H9 (cell line): ENCODE results near the gene KRTAP12-3. TPM values are rescaled to one million over a fixed set of nuclear protein-coding genes. Genes with fewer than 3 reads are reported as not detected.
"Not testable (repeated sequence)": the region's sequence is repeated elsewhere in the genome, so short reads cannot be mapped to it uniquely, and the experiment has no call there.

ENCODE experiments used
- DNase-seq: peaks from one replicate; pipeline ENCODE4 v3.0.0-alpha.2; 2017
- H2AFZ ChIP-seq: one replicate; pipeline ENCODE4 v1.6.1; 2013; ENCODE audit warnings: mild to moderate bottlenecking, low read length, control low read depth, moderate library complexity
- H2AK5ac ChIP-seq: 2 replicates; pipeline ENCODE4 v1.6.1; 2013; ENCODE audit warnings: low read length, control low read depth, mixed read lengths; ENCODE audit not compliant: insufficient read length
- H2BK120ac ChIP-seq: one replicate; pipeline ENCODE4 v1.6.1; 2013; ENCODE audit warnings: low read depth, mild to moderate bottlenecking, low read length, control low read depth, inconsistent platforms; ENCODE audit not compliant: poor library complexity, severe bottlenecking
- H2BK12ac ChIP-seq: 2 replicates; pipeline ENCODE4 v1.6.1; 2013; ENCODE audit warnings: low read length, control low read depth, mixed read lengths, low read depth; ENCODE audit not compliant: insufficient read length
- H2BK15ac ChIP-seq: 2 replicates; pipeline ENCODE4 v1.6.1; 2013; ENCODE audit warnings: low read depth, low read length, control low read depth
- H2BK20ac ChIP-seq: one replicate; pipeline ENCODE4 v1.6.1; 2013; ENCODE audit warnings: low read depth, mild to moderate bottlenecking, low read length, control low read depth, inconsistent platforms; ENCODE audit not compliant: poor library complexity, severe bottlenecking
- H2BK5ac ChIP-seq: 2 replicates; pipeline ENCODE4 v1.6.1; 2013; ENCODE audit warnings: low read length, control low read depth, mixed read lengths; ENCODE audit not compliant: insufficient read length
- H3K14ac ChIP-seq: 2 replicates; pipeline ENCODE4 v1.6.1; 2013; ENCODE audit warnings: low read length, control low read depth; ENCODE audit not compliant: insufficient read depth
- H3K18ac ChIP-seq: 2 replicates; pipeline ENCODE4 v1.6.1; 2013; ENCODE audit warnings: low read depth, mild to moderate bottlenecking, mixed read lengths, low read length, control low read depth; ENCODE audit not compliant: insufficient read length
- H3K23ac ChIP-seq: 2 replicates; pipeline ENCODE4 v1.6.1; 2013; ENCODE audit warnings: low read length, control low read depth, mixed read lengths, low read depth; ENCODE audit not compliant: insufficient read length
- H3K23me2 ChIP-seq: 2 replicates; pipeline ENCODE4 v1.6.1; 2013; ENCODE audit warnings: low read depth, mild to moderate bottlenecking, mixed read lengths, low read length, control low read depth; ENCODE audit not compliant: insufficient read length, poor library complexity, severe bottlenecking
- H3K27ac ChIP-seq: 2 replicates; pipeline ENCODE4 v1.5.1; 2013; ENCODE audit warnings: low read length, control low read depth, mixed read lengths, low read depth; ENCODE audit not compliant: insufficient read length
- H3K27me3 ChIP-seq: 2 replicates; pipeline ENCODE4 v1.6.1; 2013; ENCODE audit warnings: low read length, control low read depth, inconsistent platforms; ENCODE audit not compliant: insufficient read depth
- H3K4ac ChIP-seq: 2 replicates; pipeline ENCODE4 v1.6.1; 2013; ENCODE audit warnings: low read depth, mild to moderate bottlenecking, control low read depth, inconsistent platforms, low read length, moderate library complexity
- H3K4me1 ChIP-seq: 2 replicates; pipeline ENCODE4 v1.6.1; 2013; ENCODE audit warnings: low read length, control low read depth, inconsistent platforms; ENCODE audit not compliant: insufficient read depth
- H3K4me2 ChIP-seq: 2 replicates; pipeline ENCODE4 v1.6.1; 2013; ENCODE audit warnings: low read length, control low read depth, mixed read lengths; ENCODE audit not compliant: insufficient read length, insufficient read depth
- H3K56ac ChIP-seq: 2 replicates; pipeline ENCODE4 v1.6.1; 2013; ENCODE audit warnings: low read depth, mild to moderate bottlenecking, mixed read lengths, low read length, control low read depth; ENCODE audit not compliant: insufficient read length
- H3K79me1 ChIP-seq: 2 replicates; pipeline ENCODE4 v1.6.1; 2013; ENCODE audit warnings: low read depth, mild to moderate bottlenecking, moderate library complexity, low read length, control low read depth, inconsistent platforms; ENCODE audit not compliant: insufficient read depth, poor library complexity, severe bottlenecking
- H3K79me2 ChIP-seq: 2 replicates; pipeline ENCODE4 v1.6.1; 2013; ENCODE audit warnings: low read length, control low read depth, inconsistent platforms; ENCODE audit not compliant: insufficient read depth
- H3K9ac ChIP-seq: 2 replicates; pipeline ENCODE4 v1.6.1; 2013; ENCODE audit warnings: low read length, control low read depth, mixed read lengths; ENCODE audit not compliant: insufficient read length; ENCODE audit errors: extremely low read depth
- H3K9me3 ChIP-seq: one replicate; pipeline ENCODE4 v1.6.1; 2013; ENCODE audit warnings: low read depth, low read length, inconsistent platforms; ENCODE audit not compliant: control insufficient read depth
- H3T11ph ChIP-seq: one replicate; pipeline ENCODE4 v1.6.1; 2013; ENCODE audit warnings: mild to moderate bottlenecking, low read length, control low read depth, inconsistent platforms
- H4K20me1 ChIP-seq: one replicate; pipeline ENCODE4 v1.6.1; 2013; ENCODE audit not compliant: control insufficient read depth, insufficient read length, insufficient read depth
- H4K5ac ChIP-seq: 2 replicates; pipeline ENCODE4 v1.6.1; 2013; ENCODE audit warnings: low read depth, mild to moderate bottlenecking, mixed read lengths, low read length, control low read depth; ENCODE audit not compliant: insufficient read length
- H4K8ac ChIP-seq: replicated peaks from 2 replicates; pipeline ENCODE4 v1.6.1; 2013; ENCODE audit warnings: low read length, control low read depth, mixed read lengths, low read depth; ENCODE audit not compliant: insufficient read length
- H4K91ac ChIP-seq: 2 replicates; pipeline ENCODE4 v1.6.1; 2013; ENCODE audit warnings: low read depth, mild to moderate bottlenecking, moderate library complexity, mixed read lengths, low read length, control low read depth; ENCODE audit not compliant: insufficient read length
- H3K27ac Mint-ChIP-seq, 3 experiments: 2 replicates in 2 of 3; 3 replicates in 1 of 3; pipeline ENCODE4 v1.8.0; 2020 to 2021; ENCODE audit warnings: mixed read lengths in 3 of 3, mild to moderate bottlenecking in 1 of 3, moderate library complexity in 1 of 3
- H3K27me3 Mint-ChIP-seq: 2 replicates; pipeline ENCODE4 v1.8.0; 2021; ENCODE audit warnings: low read depth, mild to moderate bottlenecking, moderate library complexity, mixed read lengths
- H3K36me3 Mint-ChIP-seq, 3 experiments: 2 replicates in 2 of 3; 3 replicates in 1 of 3; pipeline ENCODE4 v1.8.0; 2020 to 2021; ENCODE audit warnings: low read depth in 3 of 3, mixed read lengths in 3 of 3; ENCODE audit not compliant: insufficient read depth in 1 of 3
- H3K4me1 Mint-ChIP-seq, 2 experiments: 2 replicates each; pipeline ENCODE4 v1.8.0; 2020; ENCODE audit warnings: mixed read lengths in 2 of 2
- H3K4me3 Mint-ChIP-seq, 2 experiments: 2 replicates in 1 of 2; 3 replicates in 1 of 2; pipeline ENCODE4 v1.8.0; 2020 to 2021; ENCODE audit warnings: mild to moderate bottlenecking in 2 of 2, mixed read lengths in 2 of 2, moderate library complexity in 1 of 2
- H3K9me3 Mint-ChIP-seq, 2 experiments: 2 replicates in 1 of 2; 3 replicates in 1 of 2; pipeline ENCODE4 v1.8.0; 2020; ENCODE audit warnings: mild to moderate bottlenecking in 2 of 2, mixed read lengths in 2 of 2, moderate library complexity in 1 of 2
- CTCF ChIP-seq: fragments of 200-600 bp; sonication (generic); conservative IDR thresholded peaks from 3 replicates; pipeline ENCODE4 v1.8.0; 2021; ENCODE audit warnings: antibody characterized with exemption, mild to moderate bottlenecking
- WGBS: extraction: QIAGEN DNeasy Blood & Tissue Kit; methylation state at CpG from one replicate; pipeline ENCODE4 v1.1.7; 2013; ENCODE audit warnings: missing lambda C conversion rate, low lambda C conversion rate, mixed read lengths; ENCODE audit not compliant: insufficient read length; ENCODE audit errors: extremely low coverage; 5-methylcytosine and 5-hydroxymethylcytosine counted together
- total RNA-seq: library from RNA; stranded (reverse); gene quantifications from 2 replicates; pipeline ENCODE4 v1.2.1, GENCODE V29; 2021

KRTAP12-3 gene
- total RNA-seq, 1 experiment from 2014 or later: not detected

- Histone ChIP-seq H4K91ac (no peak overlapping the region), H3K23me2 (no peaks in the 10 kb centered on the region), H3K14ac (no peak overlapping the region), H3T11ph (no peak overlapping the region), H3K79me1 (no peaks in the 10 kb centered on the region), H3K23ac (no peak overlapping the region), H2BK12ac (no peak overlapping the region), H2AFZ (no peak overlapping the region), H4K5ac (no peak overlapping the region), H2AK5ac (no peak overlapping the region), H3K4me1 (peaks cover 4% of the 10 kb centered on the region; the same call in 1 of the 2 replicates), H2BK15ac (no peak overlapping the region), H2BK5ac (no peak overlapping the region), H2BK20ac (no peak overlapping the region), H3K27ac (no peak overlapping the region), H4K20me1 (no peaks in the 10 kb centered on the region), H2BK120ac (no peak overlapping the region), H3K79me2 (no peaks in the 10 kb centered on the region), H3K18ac (no peak overlapping the region), H3K9ac (no peak overlapping the region), H3K4ac (no peak overlapping the region), H3K56ac (no peak overlapping the region), H4K8ac (no peak overlapping the region), H3K27me3 (no peaks in the 10 kb centered on the region; the same call in 1 of the 2 replicates), H3K4me2 (peak overlapping the region; percentile 20), H3K9me3 (no peaks in the 10 kb centered on the region)
- Mint-ChIP-seq H3K9me3 (peaks cover 17 to 18% of the 10 kb centered on the region in 2 experiments), H3K4me3 (no peak overlapping the region; a peak in 2 of 5 replicates), H3K36me3 (peaks cover 7 to 19% (median 7%) of the 10 kb centered on the region in 3 experiments; a peak in 6 of 7 replicates), H3K27ac (no peak overlapping the region), H3K27me3 (peaks cover 5% of the 10 kb centered on the region; the same call in 1 of the 2 replicates), H3K4me1 (peaks cover 53 to 57% of the 10 kb centered on the region in 2 experiments)
- no CpG with 5 or more reads among the region's 10 CpGs for WGBS
- no peak for DNase-seq
- TF ChIP-seq CTCF: peak; percentile 31; the same call in 1 of the 3 replicates
Observed at GRCh38 chr21:44696572-44696971, 38.8 kb downstream of the KRTAP12-3 start.

DNA sequence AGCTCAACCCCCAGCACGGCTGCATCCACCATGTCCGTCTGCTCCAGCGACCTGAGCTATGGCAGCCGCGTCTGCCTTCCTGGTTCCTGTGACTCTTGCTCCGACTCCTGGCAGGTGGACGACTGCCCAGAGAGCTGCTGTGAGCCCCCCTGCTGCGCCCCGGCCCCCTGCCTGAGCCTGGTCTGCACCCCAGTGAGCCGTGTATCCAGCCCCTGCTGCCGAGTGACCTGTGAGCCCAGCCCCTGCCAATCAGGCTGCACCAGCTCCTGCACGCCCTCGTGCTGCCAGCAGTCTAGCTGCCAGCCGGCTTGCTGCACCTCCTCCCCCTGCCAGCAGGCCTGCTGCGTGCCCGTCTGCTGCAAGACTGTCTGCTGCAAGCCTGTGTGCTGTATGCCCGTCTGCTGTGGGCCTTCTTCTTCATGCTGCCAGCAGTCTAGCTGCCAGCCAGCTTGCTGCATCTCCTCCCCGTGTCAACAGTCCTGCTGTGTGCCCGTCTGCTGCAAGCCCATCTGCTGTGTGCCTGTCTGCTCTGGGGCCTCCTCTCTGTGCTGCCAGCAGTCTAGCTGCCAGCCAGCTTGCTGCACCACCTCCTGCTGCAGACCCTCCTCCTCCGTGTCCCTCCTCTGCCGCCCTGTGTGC, 39.6 kb downstream of the KRTAP12-3 start, which contains the start of gene KRTAP10-12:
TSS of gene KRTAP10-12 (plus strand) at position 1 of the 639 bp plus-strand sequence. CDS start at position 31, 30 bp downstream.
- H3K79me2 ChIP-seq, H4K91ac ChIP-seq, H3K9me3 ChIP-seq, H3K4me1 ChIP-seq, H3K4me3 Mint-ChIP-seq, H2BK5ac ChIP-seq, H3T11ph ChIP-seq, H2BK12ac ChIP-seq, H3K56ac ChIP-seq, H2BK120ac ChIP-seq, H3K4ac ChIP-seq, H2BK20ac ChIP-seq, H3K18ac ChIP-seq, H3K23me2 ChIP-seq, H3K27me3 ChIP-seq, H3K27ac ChIP-seq, H3K79me1 ChIP-seq, H3K23ac ChIP-seq, H3K14ac ChIP-seq, H3K9ac ChIP-seq, H2AFZ ChIP-seq, H4K5ac ChIP-seq, H3K27me3 Mint-ChIP-seq, H2AK5ac ChIP-seq, H4K20me1 ChIP-seq, H2BK15ac ChIP-seq, DNase-seq, H4K8ac ChIP-seq: not testable (repeated sequence)
- Mint-ChIP-seq H3K9me3 (peaks cover 14 to 17% of the 10 kb centered on the region in 2 experiments), H3K27ac (peak within 1 kb of the TSS in 2 of 3 experiments; percentile 50 to 70; a peak in 3 of 7 replicates), H3K4me1 (peaks cover 58 to 63% of the 10 kb centered on the region in 2 experiments), H3K36me3 (peaks cover 7 to 18% (median 7%) of the 10 kb centered on the region in 3 experiments; a peak in 6 of 7 replicates)
- peak within 1 kb of the TSS; percentile 20 for H3K4me2 ChIP-seq
- WGBS: no CpG with 5 or more reads among the region's 21 CpGs
